ENCODE measurements around the gene TLR2.

Gene TLR2

DNA sequence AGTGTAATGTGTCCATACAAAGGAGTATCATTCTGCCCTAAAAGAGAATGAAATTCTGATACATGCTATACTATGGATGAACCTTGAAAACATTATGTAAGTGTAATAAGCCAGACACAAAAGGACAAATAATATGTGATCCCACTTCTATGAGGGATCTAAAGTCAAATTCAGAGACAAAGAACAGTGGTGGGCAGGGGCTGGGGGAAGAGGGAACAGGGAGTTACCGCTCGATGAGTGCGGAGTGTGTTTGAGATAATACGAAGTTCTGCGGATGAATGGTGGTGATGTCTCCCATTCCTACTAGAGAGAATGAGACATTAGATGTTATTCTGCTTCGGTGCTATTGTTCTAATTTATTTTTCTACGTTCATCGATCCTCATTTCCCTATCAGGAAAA, 46.1 kb upstream of the TLR2 start:
- no peak overlapping the region for H2AFZ ChIP-seq
- no peaks in the 10 kb centered on the region for H3K36me3 ChIP-seq (ENCODE audit: control insufficient read depth, insufficient read depth, low read length)
- H3K79me2 ChIP-seq: no peaks in the 10 kb centered on the region
- no peaks in the 10 kb centered on the region for H3K9me3 ChIP-seq (ENCODE audit: control insufficient read depth, low read length)
- H3K4me3 ChIP-seq (ENCODE audit: low read depth, low read length): no peak overlapping the region
- H3K4me2 ChIP-seq (ENCODE audit: low read length): no peak overlapping the region
- no peaks in the 10 kb centered on the region for H3K4me1 ChIP-seq
- H3K9ac ChIP-seq: no peak overlapping the region
- no peak for TF ChIP-seq CTCF (IDR thresholded peaks at IDR 0.05)
- no peak overlapping the region for H3K27ac ChIP-seq
- H3K27me3 ChIP-seq (ENCODE audit: control insufficient read depth, insufficient read depth, low read length): no peaks in the 10 kb centered on the region

DNA sequence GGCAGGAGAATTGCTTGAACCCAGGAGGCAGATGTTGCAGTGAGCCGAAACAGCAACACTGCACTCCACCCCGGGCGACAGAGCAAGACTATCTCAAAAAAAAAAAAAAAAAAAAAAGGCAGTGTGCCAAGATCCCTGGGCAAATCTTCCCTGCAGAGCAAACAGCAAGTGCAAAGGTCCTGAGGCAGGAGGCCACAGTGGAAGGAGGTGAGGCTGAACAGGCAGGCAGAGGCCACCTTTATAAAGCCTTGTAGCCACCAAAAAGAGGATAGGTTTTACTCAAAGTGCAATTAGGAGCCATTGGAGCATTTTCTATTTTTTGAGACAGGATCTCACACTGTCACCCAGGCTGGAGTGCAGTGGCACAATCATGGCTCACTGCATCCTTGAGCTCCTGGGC, 45.1 kb upstream of the TLR2 start:
- TF ChIP-seq CTCF (IDR thresholded peaks at IDR 0.05): no peak
- no peak overlapping the region for H2AFZ ChIP-seq
- H3K9ac ChIP-seq: no peak overlapping the region
- H3K27me3 ChIP-seq (ENCODE audit: control insufficient read depth, insufficient read depth, low read length): no peaks in the 10 kb centered on the region
- H3K79me2 ChIP-seq: no peaks in the 10 kb centered on the region
- H3K27ac ChIP-seq: no peak overlapping the region
- H3K36me3 ChIP-seq (ENCODE audit: control insufficient read depth, insufficient read depth, low read length): no peaks in the 10 kb centered on the region
- H3K9me3 ChIP-seq (ENCODE audit: control insufficient read depth, low read length): no peaks in the 10 kb centered on the region
- H3K4me2 ChIP-seq (ENCODE audit: low read length): no peak overlapping the region
- no peak overlapping the region for H3K4me3 ChIP-seq (ENCODE audit: low read depth, low read length)
- no peaks in the 10 kb centered on the region for H3K4me1 ChIP-seq

- Histone ChIP-seq H3K4me3 (ENCODE audit: low read depth, low read length) (no peak overlapping the region), H3K79me2 (no peaks in the 10 kb centered on the region), H3K9ac (no peak overlapping the region), H3K4me1 (no peaks in the 10 kb centered on the region), H2AFZ (no peak overlapping the region), H3K9me3 (ENCODE audit: control insufficient read depth, low read length) (no peaks in the 10 kb centered on the region), H3K36me3 (ENCODE audit: control insufficient read depth, insufficient read depth, low read length) (no peaks in the 10 kb centered on the region), H3K4me2 (ENCODE audit: low read length) (no peak overlapping the region), H3K27me3 (ENCODE audit: control insufficient read depth, insufficient read depth, low read length) (no peaks in the 10 kb centered on the region), H3K27ac (no peak overlapping the region)
- no peak for TF ChIP-seq CTCF (IDR thresholded peaks at IDR 0.05)
Observed at GRCh38 chr4:153639833-153640802, 44.0 kb upstream of the TLR2 start.

- Histone ChIP-seq H3K79me2 (no peaks in the 10 kb centered on the region), H3K9ac (no peak overlapping the region), H3K4me1 (no peaks in the 10 kb centered on the region), H3K4me3 (ENCODE audit: low read depth, low read length) (no peak overlapping the region), H3K9me3 (ENCODE audit: control insufficient read depth, low read length) (no peaks in the 10 kb centered on the region), H3K27ac (no peak overlapping the region), H3K4me2 (ENCODE audit: low read length) (no peak overlapping the region), H2AFZ (no peak overlapping the region), H3K36me3 (ENCODE audit: control insufficient read depth, insufficient read depth, low read length) (no peaks in the 10 kb centered on the region), H3K27me3 (ENCODE audit: control insufficient read depth, insufficient read depth, low read length) (no peaks in the 10 kb centered on the region)
- TF ChIP-seq CTCF (IDR thresholded peaks at IDR 0.05): no peak
Observed at GRCh38 chr4:153641532-153641931, 42.5 kb upstream of the TLR2 start.

All from parathyroid adenoma (tissue), 2 donors.